HG02759 (cell line): ENCODE measurements around the gene KIF4A.

ENCODE experiments used
- ATAC-seq: cut with Tn5 transposase; IDR thresholded peaks from one replicate; pipeline ENCODE4 v1.9.1; 2021; ENCODE audit warnings: mild to moderate bottlenecking, moderate library complexity; ENCODE audit not compliant: unreplicated experiment

KIF4A gene

DNA sequence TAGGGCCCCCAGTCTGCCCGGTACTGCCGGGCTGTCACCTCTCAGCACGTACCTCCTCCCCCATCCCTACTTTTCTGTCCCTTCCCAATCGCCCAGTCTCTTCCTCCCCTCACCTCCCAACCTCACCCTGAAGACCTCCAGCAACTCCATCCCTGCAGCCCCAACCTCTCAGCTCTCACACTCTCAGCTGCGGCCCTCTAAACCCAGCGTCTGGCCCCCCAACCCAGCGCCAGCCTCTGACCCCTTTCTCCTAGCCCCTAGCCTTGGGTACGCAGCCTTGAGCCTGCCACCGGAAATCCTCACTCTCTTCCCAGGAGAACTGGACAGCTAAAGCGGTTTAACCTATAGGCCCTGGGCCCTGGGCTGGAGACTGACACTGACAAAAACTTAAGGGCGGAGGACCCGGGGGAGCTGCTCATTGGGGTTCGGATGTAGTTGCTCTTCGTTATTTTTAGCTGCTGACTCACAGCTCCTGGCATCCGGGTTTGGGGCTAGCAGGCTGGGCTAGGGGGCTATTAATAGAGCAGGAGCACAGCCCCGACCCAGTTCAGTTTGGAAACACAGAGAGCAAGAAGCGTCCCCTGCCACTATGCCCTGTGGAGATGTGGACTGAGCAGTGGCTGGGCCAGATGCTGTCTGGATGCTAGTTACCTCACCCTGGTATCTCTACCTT, 145.1 kb downstream of the KIF4A start:
- no peak for ATAC-seq

DNA sequence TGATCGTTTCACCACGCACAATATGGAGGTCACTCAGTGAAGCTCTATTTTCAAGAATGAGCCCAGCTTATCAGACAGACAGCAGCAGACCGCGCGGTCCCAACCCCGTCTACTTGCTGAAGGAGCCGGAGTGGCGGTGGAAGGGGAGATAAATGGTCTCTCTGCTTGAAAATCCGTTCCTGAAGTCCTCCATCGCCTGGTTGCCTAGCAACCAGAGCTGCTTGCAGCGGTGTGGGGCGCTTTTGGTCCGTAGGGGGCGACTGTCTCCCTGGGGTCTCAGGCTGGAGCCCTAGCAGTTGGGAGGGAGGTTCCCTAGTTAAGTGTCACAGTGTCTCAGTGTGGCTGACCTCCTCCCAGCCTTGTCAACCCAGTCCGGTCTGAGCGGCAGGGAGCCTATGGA, 146.4 kb downstream of the KIF4A start:
- ATAC-seq = no peak

DNA sequence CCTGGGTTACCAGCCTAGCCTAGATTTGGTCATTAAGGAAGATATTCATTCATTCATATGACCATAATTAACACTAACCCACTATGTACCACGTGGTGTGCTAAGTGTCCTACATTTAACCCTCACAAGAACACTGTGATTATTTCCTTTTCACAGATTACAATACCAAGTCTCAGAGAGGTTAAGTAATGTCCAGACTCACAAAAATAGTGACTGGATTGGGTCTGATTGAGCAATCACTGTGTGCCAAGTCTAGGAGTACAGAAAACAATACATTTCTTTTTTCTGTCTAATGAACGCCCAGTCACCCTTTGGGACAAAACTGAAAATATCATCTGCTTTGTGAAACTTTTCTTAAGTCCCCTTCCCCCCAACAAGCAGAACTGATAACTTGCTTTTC, 147.1 kb downstream of the KIF4A start:
- no peak for ATAC-seq

DNA sequence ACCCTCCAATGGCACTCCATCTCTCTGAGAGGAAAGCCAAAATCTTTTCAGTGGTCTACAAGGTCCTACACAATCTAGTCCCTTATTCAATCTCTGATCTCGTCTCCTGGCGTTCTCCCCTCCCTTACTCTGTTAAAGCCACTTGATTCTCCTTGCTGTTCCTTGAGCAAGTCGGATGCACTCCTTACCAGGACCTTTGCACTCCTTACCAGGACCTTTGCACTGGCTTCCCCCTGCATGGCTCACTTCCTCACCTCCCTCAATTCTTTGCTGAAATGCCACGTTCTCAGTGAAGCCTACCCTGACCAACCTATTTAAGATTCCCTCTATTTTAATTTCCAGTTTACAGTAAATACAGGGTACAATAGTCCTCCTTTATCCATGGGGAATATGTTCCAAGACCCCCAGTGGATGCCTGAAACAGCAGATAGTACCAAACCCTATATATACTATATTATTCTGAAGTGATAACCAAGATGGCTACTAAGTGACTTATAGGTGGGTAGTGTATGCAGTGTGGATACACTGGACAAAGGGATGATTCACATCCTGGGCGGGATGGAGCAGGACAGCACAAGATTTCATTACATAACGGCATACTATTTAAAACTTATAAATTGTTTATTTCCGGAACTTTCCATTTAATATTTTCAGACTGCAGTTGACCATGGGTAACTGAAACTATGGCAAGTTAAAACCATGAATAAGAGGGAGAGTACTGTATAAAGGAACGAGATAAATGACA, 148.2 kb downstream of the KIF4A start:
- ATAC-seq = no peak

DNA sequence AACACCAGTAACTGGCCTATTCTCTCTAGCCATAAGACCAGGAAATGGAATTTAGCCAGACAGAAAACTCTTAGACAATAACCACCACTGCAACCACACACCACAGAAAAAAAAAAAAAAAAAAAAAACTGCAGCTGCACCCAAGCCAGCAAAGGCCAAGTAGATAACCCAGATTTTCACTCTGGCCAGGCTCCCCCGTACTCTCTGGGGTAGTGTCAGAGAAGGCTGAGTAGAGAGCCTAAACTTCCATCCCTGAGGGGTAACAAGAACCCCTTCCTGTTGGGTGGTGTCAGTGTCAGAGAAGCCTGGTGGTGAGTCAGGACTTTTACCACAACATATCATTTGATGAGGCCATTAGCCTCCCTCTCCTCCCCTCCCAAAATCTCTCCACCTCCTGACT, 149.1 kb downstream of the KIF4A start:
- ATAC-seq = no peak

DNA sequence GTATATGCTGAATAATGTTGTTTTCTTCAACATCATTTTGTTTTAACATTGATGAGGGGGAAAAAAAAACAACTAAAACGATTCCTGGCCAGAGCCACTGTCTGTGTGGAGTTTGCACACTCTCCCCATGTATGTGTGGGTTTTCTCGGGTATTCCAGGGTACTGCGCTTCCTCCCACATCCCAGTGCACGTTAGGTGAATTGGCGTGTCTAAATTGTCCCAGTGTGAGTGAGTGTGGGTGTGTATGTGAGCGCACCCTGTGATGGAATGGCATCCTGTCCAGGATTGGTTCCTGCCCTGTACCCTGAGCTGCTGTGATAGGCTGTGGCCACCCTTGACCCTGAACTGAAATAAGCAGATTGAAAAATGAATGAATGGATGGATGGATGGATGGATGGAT, 152.3 kb downstream of the KIF4A start:
- ATAC-seq = no peak

DNA sequence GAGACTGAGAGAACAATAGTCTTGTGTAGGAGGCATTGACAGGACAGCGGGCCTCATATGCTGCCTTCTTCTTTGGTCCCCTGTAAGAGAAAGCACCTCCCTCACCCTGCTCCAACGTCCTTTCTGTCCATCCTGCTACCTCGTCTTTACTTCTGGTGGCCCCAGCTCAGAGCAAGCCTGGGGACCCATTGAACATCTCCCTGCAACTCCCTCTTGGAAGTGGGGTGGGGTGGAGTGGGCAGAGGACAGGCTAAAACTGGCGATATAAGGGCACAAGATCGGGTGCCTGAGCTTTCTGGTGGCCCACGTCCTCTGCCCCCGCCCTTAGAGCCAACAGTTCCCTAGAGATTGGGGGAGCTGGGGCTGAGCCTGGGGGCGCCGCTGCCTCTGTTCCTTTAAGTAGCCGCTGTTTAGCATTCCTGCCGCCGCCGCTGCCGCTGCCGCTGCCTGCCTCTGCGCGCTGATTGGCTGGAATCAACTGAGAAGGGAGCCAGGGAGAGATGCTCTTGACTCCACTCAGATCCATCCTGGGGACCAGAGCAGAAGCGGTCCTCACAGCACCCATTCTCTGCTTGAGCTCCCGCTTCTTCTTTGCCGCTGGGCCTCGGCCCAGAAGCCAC, 154.5 kb downstream of the KIF4A start, which contains the start of gene DLG3:
DLG3 (plus strand) TSS at position 510 of the 620 bp plus-strand sequence. CDS start 367 bp downstream, outside the sequence.
- peak; percentile 63 for ATAC-seq

DNA sequence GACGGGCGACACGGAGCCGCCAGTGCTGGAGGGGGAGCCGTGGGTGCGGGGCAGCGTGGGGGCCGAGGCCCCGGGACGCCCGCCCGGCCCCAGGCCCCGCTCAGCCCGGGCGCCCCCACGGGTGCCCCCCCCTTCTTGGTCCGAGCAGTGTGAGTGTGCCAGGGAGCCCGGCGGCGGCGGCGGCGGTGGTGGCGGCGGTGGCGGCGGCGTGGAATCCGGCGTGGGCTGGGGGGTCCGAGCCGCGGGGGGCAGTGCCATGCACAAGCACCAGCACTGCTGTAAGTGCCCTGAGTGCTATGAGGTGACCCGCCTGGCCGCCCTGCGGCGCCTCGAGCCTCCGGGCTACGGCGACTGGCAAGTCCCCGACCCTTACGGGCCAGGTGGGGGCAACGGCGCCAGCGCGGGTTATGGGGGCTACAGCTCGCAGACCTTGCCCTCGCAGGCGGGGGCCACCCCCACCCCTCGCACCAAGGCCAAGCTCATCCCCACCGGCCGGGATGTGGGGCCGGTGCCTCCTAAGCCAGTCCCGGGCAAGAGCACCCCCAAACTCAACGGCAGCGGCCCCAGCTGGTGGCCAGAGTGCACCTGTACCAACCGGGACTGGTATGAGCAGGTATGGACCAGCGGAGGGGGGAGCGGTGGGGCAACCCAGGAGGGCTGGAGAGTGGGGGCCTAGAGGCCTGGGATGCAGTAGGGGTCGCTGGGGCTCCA, 155.2 kb downstream of the KIF4A start:
- ATAC-seq = peak; percentile 9

DNA sequence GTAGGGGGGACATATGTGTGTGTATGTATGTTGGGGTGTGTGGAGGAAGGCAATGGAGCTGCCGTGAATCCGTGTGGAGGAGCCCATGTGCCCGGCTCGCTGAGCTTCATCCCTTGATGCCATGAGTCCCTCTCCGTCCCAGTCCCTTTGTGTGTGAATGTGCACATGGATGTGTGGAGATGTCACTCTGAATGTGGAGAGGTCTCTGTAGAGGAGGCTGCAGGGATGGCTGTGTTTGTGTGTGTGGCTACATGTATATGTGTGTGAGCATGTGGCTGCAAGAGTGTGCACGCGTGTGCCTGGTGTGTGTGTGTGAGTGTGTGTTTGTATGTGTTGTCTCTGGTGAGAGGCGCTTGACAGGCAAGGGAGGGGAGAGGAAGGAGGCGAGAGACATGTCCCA, 156.0 kb downstream of the KIF4A start:
- ATAC-seq = no peak

DNA sequence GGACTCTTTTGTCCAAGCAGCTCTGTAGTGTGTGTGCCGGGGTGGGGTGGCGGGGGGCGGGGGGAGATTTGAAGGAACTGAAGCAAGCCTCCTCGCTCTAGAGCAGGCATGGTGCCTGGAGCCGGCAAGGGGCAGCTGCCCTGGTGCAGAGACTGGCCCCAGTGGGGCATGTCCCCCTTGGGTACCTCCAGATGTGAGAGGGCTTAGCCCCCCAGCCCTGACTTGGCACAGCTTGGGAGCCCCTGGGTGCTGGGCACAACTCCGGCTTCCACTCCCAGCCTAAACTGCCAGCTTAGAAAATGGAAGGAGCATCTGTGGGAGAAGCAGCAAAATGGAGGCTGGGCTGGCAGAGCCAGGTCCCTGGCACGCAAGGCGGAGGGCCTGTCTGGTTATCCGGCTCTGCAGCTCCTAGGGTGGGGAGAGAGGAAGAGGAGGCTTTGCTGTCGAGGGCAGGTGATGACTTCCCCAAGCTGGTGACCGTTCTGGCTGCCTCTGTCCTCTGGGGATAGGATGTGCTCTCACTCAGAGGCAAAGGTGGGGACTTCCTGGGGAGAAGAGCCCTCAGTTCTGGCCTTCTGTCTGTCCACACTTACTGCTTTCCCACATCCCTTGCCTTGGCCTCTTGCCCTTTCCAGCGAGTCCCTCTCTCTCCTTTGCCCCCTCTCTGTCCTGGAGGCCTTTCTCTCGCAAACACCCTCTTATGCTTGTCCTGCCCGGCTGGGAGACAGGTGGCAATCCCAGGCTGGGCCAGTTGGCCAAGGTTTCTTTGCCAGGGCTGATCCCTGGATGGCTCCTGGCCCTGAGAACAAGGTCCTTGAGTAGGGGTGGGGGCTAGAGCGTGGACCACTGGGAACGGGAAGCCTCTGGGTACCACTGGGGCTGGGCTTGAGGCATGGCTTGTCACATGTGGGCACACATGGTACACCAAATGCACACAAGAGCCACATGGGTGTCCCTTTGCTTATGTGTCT, 156.8 kb downstream of the KIF4A start:
- ATAC-seq = no peak

DNA sequence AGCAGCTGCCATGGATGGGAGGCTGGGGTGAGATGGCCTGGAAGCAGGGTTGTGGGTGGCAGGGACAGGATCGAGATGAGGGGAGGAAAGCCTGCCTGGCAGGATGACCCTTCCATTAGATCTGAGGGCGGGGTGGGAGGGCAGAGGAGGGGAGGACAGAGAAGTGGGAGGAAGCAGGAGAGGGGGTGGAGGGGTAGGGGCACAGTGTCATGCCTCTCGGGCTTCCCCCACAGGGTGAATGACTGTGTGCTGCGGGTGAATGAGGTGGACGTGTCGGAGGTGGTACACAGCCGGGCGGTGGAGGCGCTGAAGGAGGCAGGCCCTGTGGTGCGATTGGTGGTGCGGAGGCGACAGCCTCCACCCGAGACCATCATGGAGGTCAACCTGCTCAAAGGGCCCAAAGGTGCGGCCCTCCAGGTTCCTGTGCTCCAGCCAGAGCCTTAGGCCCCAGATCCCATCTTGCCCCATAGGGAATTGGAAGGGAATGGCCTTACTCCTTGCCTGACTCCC, 159.6 kb downstream of the KIF4A start:
- no peak for ATAC-seq

DNA sequence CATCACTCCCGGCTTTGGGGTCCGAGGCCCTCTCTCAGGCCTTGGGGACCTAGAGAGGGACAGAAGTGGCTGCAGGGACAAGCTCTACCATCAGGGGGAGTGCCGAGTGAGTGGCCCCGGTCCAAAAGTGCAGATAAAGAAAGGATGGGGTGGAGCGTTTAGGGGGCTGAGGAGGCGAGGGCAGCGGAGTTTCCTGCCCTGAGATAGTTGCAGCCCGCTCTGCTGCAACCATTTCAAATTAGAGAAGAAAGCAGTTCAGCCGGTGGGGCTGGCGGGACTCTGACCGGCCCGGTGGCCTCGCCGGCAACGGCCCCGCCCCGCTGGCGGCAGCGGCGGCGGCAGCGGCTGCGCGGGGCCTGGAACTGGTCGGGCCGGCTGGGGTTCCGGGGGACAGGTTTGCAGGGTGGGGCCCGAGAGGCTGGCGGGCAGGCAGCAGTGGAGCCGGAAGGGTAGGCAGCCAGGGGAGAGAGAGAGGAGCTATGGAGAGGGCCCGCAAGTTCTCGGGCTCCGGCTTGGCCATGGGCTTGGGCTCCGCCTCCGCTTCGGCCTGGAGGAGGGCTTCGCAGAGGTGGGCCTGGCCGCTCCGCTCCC, 162.3 kb downstream of the KIF4A start:
- peak; percentile 58 for ATAC-seq

DNA sequence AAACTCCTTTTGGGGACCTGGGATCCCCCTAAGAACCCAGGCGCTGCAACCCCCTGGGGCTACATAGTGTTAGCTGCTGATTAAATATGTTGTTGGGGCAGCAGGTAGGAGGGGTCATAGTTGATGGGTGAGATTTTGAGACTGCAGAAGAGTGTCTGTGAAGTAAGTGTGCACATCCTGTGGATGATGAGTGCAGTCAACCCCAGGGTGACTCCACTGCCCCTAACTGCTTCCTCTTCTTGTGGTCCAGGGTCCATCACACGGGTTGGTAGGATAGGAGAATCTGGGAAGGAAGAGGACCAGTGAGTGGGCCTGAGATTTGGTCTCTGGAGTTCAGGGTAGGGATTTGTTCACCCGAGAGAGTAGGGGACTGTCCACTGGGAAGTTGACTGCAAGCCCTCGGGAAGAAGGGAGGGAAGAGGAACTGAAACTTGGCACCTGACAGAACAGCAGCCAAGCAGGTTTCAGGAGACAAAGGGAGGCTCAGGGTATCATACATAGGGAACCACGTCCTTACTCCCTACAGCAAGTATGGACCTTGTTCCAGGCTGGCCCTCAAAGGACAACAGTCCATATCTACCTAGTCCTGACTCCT, 163.2 kb downstream of the KIF4A start:
- no peak for ATAC-seq

DNA sequence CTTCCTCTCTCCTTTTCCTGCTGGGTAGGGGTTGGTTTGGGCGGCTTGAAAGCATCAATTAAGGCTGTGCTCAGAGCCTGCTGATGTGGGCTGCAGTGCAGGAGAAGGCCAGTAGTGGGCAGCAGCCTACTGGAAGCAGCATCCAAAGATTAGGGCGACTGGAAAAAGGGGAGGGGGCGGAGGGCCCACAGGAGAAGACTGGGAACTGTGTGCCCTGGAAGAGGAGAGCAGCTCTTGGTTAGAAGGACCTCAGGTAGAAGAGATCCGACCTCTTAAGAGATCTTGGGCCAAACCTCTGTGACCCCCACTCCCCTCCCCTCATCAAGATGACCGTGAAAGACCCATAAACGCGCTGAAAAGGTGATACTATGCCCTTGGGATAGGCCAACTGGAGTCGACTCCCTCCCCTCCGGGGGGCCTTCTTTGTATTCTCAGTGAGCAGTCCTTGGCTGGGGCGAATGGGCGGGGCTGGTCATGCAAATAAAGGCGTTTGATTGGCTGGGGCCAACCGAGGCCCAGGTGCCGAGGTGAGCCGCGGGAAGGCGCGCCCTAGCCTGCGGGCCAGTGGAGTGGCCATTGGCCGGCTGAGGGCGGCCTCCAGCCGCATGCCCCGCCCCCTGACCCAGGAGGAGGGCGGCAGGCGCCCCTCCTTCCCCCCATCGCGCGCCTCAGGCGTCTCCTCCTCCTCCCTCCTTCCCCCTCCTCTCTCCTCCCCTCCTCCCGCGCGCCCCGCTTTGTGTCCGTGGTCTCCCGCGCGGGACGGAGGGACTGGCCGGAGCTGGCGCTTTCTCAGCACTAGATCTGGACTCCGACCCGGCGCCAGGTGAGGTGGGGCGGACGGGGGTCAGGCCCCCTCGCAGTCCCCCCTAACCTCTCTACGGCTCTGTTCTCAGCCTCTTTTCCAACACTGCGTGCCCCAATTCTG, 164.8 kb downstream of the KIF4A start:
- peak; percentile 51 for ATAC-seq

DNA sequence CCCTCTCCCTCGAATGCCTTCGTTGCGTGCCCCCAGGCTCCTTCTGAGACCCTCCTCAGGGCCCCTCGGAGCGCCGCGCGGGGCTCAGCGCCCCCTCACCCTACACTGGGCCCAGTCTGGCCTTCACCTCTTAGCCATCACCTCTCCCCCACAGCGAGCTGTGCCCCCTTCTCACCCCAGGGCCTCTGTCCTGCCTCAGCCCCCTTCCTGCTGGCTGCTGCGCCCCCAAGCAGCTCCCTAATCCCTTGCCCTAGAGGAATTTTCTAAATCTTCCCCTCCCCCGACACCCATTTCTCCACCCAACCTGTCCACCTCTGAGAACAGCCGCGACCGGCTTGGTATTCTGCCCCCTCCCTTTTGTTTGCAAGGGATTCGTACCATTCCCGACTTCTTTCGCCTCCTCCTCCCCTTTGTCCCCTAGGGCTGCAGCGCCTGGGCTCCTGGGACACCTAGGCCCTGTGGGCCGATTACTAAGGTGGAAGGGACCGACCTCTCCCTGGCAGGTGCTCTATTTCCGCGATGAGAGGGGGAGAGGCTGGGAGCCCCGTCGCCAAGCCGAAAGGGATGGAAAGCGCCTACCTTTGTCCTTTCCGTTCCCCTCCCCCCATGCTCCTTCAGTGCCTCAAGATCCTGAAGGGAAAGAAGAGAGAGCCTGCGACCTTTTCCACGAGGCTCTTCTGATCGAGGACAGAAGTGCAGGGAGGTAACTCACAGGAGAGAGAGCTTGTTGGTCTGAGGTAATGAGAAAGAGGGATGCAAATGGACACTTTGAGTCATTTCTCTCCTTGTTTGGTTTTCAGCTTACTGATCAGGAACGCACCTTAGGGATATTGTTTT, 165.7 kb downstream of the KIF4A start:
- ATAC-seq = no peak

DNA sequence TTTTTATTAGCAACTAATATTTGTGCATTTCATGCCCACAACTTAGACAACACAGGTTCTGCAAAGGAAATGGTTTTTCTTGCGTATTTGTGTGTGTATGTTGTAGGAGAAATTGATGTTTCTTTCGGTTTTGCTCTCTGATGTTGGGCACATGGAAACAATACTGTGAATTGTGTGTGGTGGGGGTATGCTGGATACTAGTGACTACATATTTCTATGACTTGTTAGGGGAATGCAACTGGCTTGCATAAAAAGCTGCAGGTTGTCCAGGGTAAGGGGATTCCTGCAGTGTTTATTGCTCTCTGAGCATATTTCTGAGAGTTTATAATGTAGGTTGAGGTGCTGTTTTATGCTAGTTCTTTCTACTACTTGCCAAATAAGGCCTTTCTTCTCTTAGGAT, 166.4 kb downstream of the KIF4A start:
- ATAC-seq = no peak

DNA sequence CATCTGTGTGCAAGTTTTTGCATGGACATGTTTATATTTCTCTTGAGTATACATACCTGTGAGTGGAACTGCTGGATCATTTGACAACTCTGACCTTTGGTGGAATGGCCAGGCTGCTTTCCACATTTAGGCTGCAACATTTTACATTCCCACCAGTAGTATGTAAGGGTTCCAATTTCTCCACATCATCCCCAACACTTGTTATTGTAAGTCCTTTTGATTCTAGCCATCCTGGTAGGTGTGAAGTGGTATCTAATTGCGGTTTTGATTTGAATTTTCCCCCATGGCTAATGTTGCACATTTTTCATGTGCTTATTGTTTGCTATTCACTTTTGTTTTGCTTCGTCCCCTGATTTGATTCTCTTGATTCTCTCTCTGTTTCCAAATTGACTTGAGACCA, 171.1 kb downstream of the KIF4A start:
- ATAC-seq = no peak
